Measurements from ENCODE around the gene SLC29A2. TPM values are rescaled to one million over a fixed set of nuclear protein-coding genes. Genes with fewer than 3 reads are reported as not detected.
"Not testable (repeated sequence)": the region's sequence is repeated elsewhere in the genome, so short reads cannot be mapped to it uniquely, and the experiment has no call there.

SLC29A2 gene
- total RNA-seq, 1 experiment from 2014 or later = 36.1 TPM

GRCh38 chr11:66321606-66322005 lies 50.0 kb downstream of the SLC29A2 start:
- peaks cover 3% of the 10 kb centered on the region; the same call in 1 of the 2 replicates for H3F3A ChIP-seq (ENCODE audit: insufficient read depth, low read depth)
- ChIA-PET CTCF (no interaction called here), POLR2A (ENCODE audit: unreplicated experiment) (interaction anchor here (0.6 kb wide), 1 partner anchor 668 kb away, joined by 3 read pairs; no protein-coding TSS in a partner anchor)
- intact Hi-C loops (cut with micrococcal nuclease; ENCODE audit: unreplicated experiment) = no loop called here
- no peaks in the 10 kb centered on the region for H3K79me2 ChIP-seq (ENCODE audit: low read depth)
- no peak overlapping the region for H2AFZ ChIP-seq
- no TSS peak for BruUV-seq (replicated peaks)
- H3K27me3 ChIP-seq (ENCODE audit: insufficient read depth, low read depth) = peaks cover 8% of the 10 kb centered on the region; the same call in 1 of the 2 replicates
- no peak for TF ChIP-seq CTCF (conservative IDR thresholded peaks at IDR 0.05)
- TF ChIP-seq EZH2 (IDR thresholded peaks at IDR 0.05; ENCODE audit: low read depth) = no peak
- no peak overlapping the region for H3K4me3 ChIP-seq
- H3K4me2 ChIP-seq = no peak overlapping the region
- no peak overlapping the region for H3K27ac ChIP-seq
- no peaks in the 10 kb centered on the region for H3K9me2 ChIP-seq (ENCODE audit: insufficient read depth)
- no peaks in the 10 kb centered on the region for H4K20me1 ChIP-seq (ENCODE audit: insufficient read depth)
- H3K4me1 ChIP-seq (replicated peaks; ENCODE audit: insufficient read depth) = peaks cover 23% of the 10 kb centered on the region
- peaks cover 13% of the 10 kb centered on the region; the same call in 1 of the 2 replicates for H3K9me3 ChIP-seq (ENCODE audit: insufficient read depth, low read depth)
- no peak for DNase-seq
- no peaks in the 10 kb centered on the region for H3K36me3 ChIP-seq (ENCODE audit: low read depth)

GRCh38 chr11:66320748-66321147 lies 50.8 kb downstream of the SLC29A2 start:
- POLR2A ChIA-PET (ENCODE audit: unreplicated experiment); H3K79me2 ChIP-seq (ENCODE audit: low read depth); H3K4me3 ChIP-seq; H3K36me3 ChIP-seq (ENCODE audit: low read depth); H3K27ac ChIP-seq; CTCF ChIA-PET; H2AFZ ChIP-seq; H3K9me2 ChIP-seq (ENCODE audit: insufficient read depth); H3K27me3 ChIP-seq (ENCODE audit: insufficient read depth, low read depth); BruUV-seq (replicated peaks); H3F3A ChIP-seq (ENCODE audit: insufficient read depth, low read depth); H4K20me1 ChIP-seq (ENCODE audit: insufficient read depth); DNase-seq; intact Hi-C loops (cut with micrococcal nuclease; ENCODE audit: unreplicated experiment); H3K4me2 ChIP-seq: not testable (repeated sequence)
- Histone ChIP-seq H3K4me1 (replicated peaks; ENCODE audit: insufficient read depth) (peaks cover 16% of the 10 kb centered on the region; the same call in 1 of the 2 replicates), H3K9me3 (ENCODE audit: insufficient read depth, low read depth) (peaks cover 13% of the 10 kb centered on the region; the same call in 1 of the 2 replicates)

- CTCF ChIA-PET; intact Hi-C loops (cut with micrococcal nuclease; ENCODE audit: unreplicated experiment); H3F3A ChIP-seq (ENCODE audit: insufficient read depth, low read depth); H3K79me2 ChIP-seq (ENCODE audit: low read depth); BruUV-seq (replicated peaks); POLR2A ChIA-PET (ENCODE audit: unreplicated experiment); H3K27ac ChIP-seq; H2AFZ ChIP-seq; H3K4me3 ChIP-seq; H3K36me3 ChIP-seq (ENCODE audit: low read depth); H3K27me3 ChIP-seq (ENCODE audit: insufficient read depth, low read depth); H4K20me1 ChIP-seq (ENCODE audit: insufficient read depth); H3K9me2 ChIP-seq (ENCODE audit: insufficient read depth); H3K4me2 ChIP-seq; DNase-seq: not testable (repeated sequence)
- Histone ChIP-seq H3K9me3 (ENCODE audit: insufficient read depth, low read depth) (peaks cover 13% of the 10 kb centered on the region; the same call in 1 of the 2 replicates), H3K4me1 (replicated peaks; ENCODE audit: insufficient read depth) (peaks cover 16% of the 10 kb centered on the region; the same call in 1 of the 2 replicates)
These were observed 51.3 kb downstream of the SLC29A2 start for GRCh38 chr11:66320289-66320688.

GRCh38 chr11:66318600-66318970 lies 53.0 kb downstream of the SLC29A2 start:
- H3K9me2 ChIP-seq (ENCODE audit: insufficient read depth) = no peaks in the 10 kb centered on the region
- H4K20me1 ChIP-seq (ENCODE audit: insufficient read depth) = no peaks in the 10 kb centered on the region
- peaks cover 13% of the 10 kb centered on the region; the same call in 1 of the 2 replicates for H3K9me3 ChIP-seq (ENCODE audit: insufficient read depth, low read depth)
- no TSS peak for BruUV-seq (replicated peaks)
- TF ChIP-seq EZH2 (IDR thresholded peaks at IDR 0.05; ENCODE audit: low read depth) (no peak), CTCF (conservative IDR thresholded peaks at IDR 0.05) (no peak)
- intact Hi-C loops (cut with micrococcal nuclease; ENCODE audit: unreplicated experiment) = no loop called here
- DNase-seq = no peak
- H3K4me3 ChIP-seq = no peak overlapping the region
- no peak overlapping the region for H3K27ac ChIP-seq
- ChIA-PET CTCF (no interaction called here), POLR2A (ENCODE audit: unreplicated experiment) (no interaction called here)
- peaks cover 8% of the 10 kb centered on the region; the same call in 1 of the 2 replicates for H3K27me3 ChIP-seq (ENCODE audit: insufficient read depth, low read depth)
- 0 out of 2 replicates have a peak, but pooled peaks cover 3% of the 10 kb centered on the region for H3F3A ChIP-seq (ENCODE audit: insufficient read depth, low read depth)
- no peaks in the 10 kb centered on the region for H3K36me3 ChIP-seq (ENCODE audit: low read depth)
- 0 out of 2 replicates have a peak, but pooled peaks cover 10% of the 10 kb centered on the region for H3K4me1 ChIP-seq (replicated peaks; ENCODE audit: insufficient read depth)
- H3K4me2 ChIP-seq = no peak overlapping the region
- H3K79me2 ChIP-seq (ENCODE audit: low read depth) = no peaks in the 10 kb centered on the region
- H2AFZ ChIP-seq = no peak overlapping the region

All from PC-9 (cell line).